DMS79 (cell line): ENCODE measurements around the gene MBP.
A peak's percentile ranks its signal among the peaks of the same experiment; 100 is the strongest.

ENCODE experiments used
- DNase-seq: peaks from one replicate; lab custom pipeline; 2025; lab: John Stamatoyannopoulos, UW

The MBP gene

GRCh38 chr18:77047803-77048419, 84.7 kb downstream of the MBP start:
- no peak for DNase-seq

- DNase-seq = no peak
Observed at GRCh38 chr18:77046994-77047393, 85.6 kb downstream of the MBP start.

GRCh38 chr18:77046409-77046808, 86.2 kb downstream of the MBP start:
- DNase-seq = no peak

- DNase-seq = no peak
Observed at GRCh38 chr18:77045677-77046076, 86.9 kb downstream of the MBP start.

- DNase-seq = peak; percentile 5
Observed at GRCh38 chr18:77044866-77045664, 87.5 kb downstream of the MBP start.

GRCh38 chr18:77043541-77044280, 88.9 kb downstream of the MBP start:
- no peak for DNase-seq

GRCh38 chr18:77042583-77042982, 90.0 kb downstream of the MBP start:
- no peak for DNase-seq

GRCh38 chr18:77039196-77040130, 93.1 kb downstream of the MBP start:
- no peak for DNase-seq

GRCh38 chr18:77038182-77038858, 94.3 kb downstream of the MBP start:
- DNase-seq = no peak

- DNase-seq = no peak
Observed at GRCh38 chr18:77037567-77037966, 95.0 kb downstream of the MBP start.

GRCh38 chr18:77035380-77036187, 97.0 kb downstream of the MBP start:
- no peak for DNase-seq

GRCh38 chr18:77033575-77033974, 99.0 kb downstream of the MBP start:
- no peak for DNase-seq

GRCh38 chr18:77032181-77032701, 100.3 kb downstream of the MBP start:
- peak; percentile 6 for DNase-seq

GRCh38 chr18:77031662-77032061, 100.9 kb downstream of the MBP start:
- no peak for DNase-seq

GRCh38 chr18:77030201-77030600, 102.4 kb downstream of the MBP start:
- no peak for DNase-seq

- no peak for DNase-seq
Observed at GRCh38 chr18:77025831-77026363, 106.7 kb downstream of the MBP start.

GRCh38 chr18:77025123-77025522, 107.5 kb downstream of the MBP start:
- no peak for DNase-seq

- DNase-seq = no peak
Observed at GRCh38 chr18:77024476-77024875, 108.1 kb downstream of the MBP start.

- DNase-seq = no peak
Observed at GRCh38 chr18:77023102-77023782, 109.3 kb downstream of the MBP start.
